ENCODE measurements around the gene ABCB8. TPM values are rescaled to one million over a fixed set of nuclear protein-coding genes. Genes with fewer than 3 reads are reported as not detected.
A peak's percentile ranks its signal among the peaks of the same experiment; 100 is the strongest.

Gene ABCB8
- polyA plus RNA-seq, 5 donors, result 17.6 to 29.3 (median 24.9) TPM

- no peak for DNase-seq
Observed at GRCh38 chr7:151069841-151070573, 41.8 kb downstream of the ABCB8 start.

GRCh38 chr7:151070574-151070960 is 42.3 kb downstream of the ABCB8 start:
- DNase-seq, result no peak

DNA sequence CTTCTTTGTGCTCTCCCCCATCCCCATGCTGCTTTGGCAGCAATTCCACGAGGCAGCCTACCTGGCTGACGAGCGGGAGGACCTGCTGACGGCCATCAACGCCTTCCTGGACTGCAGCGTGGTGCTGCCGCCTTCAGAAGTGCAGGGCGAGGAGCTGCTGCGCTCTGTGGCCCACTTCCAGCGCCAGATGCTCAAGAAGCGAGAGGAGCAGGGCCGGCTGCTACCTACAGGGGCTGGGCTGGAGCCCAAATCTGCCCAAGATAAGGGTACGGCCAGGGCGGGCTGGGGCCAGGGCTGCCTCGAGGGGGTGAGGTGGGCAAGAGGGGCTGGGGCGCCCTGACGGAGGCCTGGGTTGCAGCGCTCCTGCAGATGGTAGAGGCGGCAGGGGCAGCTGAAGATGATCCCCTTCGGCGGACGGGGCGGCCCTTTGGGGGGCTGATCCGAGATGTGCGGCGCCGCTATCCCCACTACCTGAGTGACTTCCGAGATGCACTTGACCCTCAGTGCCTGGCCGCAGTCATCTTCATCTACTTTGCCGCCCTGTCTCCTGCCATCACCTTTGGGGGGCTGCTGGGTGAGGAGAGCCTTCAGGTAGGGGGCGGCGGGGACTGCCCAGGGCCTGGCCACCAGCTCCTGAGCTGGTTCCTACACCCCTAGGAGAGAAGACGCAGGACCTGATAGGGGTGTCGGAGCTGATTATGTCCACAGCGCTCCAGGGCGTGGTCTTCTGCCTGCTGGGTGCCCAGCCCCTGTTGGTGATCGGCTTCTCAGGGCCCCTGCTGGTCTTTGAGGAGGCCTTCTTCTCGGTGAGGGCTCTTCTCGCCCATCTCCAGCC is 43.0 kb downstream of the ABCB8 start:
- no peak for DNase-seq

GRCh38 chr7:151073990-151074389 is 45.7 kb downstream of the ABCB8 start:
- no peak for DNase-seq

DNA sequence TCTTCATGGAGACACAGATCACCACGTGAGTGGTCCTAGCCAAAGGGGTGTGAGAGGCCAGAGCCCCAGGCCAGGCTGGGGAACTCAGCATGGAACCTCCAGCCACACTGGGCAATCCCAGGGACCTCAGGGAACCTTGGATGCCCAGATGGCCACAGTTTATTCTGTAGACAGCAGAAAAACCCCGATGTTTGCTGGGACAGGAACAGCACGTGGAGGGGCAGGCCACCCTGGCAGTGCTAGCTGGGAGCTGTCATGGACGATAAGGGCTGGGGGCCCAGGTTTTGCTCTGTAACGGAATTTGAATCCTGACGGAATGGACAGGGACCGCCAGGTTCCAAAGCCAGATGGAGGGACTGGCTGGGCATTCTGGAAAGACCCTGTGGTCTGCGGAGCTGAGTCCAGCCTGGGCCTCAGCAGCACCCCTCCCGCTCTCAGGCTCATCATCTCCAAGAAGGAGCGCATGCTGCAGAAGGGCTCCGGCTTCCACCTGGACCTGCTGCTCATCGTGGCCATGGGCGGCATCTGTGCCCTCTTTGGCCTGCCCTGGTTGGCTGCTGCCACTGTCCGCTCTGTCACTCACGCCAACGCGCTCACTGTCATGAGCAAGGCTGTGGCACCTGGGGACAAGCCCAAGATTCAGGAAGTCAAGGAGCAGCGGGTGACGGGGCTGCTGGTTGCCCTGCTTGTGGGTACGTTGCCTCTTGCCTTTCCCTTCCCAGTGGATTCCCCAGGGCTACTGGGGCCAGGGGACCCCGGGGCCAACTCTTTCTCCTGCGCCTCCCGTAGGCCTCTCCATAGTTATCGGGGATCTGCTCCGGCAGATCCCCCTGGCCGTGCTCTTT is 46.8 kb downstream of the ABCB8 start:
- no peak for DNase-seq

GRCh38 chr7:151075662-151075971 is 47.4 kb downstream of the ABCB8 start:
- DNase-seq, result no peak

DNA sequence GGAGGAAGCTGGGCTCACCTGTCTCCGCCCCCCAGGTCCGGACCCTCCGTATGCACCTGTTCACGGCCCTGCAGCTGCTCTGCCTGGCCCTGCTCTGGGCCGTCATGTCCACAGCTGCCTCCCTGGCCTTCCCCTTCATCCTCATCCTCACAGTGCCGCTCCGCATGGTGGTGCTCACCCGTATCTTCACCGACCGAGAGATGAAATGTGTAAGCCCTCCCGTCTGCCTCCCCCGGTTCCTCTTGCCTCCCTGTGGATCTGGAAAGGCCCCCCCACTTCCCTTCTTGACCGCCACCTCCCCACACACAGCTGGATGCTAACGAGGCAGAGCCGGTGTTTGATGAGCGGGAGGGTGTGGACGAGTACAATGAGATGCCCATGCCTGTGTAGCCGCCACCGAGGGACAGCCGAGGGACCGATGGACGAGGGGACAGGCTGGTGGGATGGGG is 47.8 kb downstream of the ABCB8 start:
- no peak for DNase-seq

DNA sequence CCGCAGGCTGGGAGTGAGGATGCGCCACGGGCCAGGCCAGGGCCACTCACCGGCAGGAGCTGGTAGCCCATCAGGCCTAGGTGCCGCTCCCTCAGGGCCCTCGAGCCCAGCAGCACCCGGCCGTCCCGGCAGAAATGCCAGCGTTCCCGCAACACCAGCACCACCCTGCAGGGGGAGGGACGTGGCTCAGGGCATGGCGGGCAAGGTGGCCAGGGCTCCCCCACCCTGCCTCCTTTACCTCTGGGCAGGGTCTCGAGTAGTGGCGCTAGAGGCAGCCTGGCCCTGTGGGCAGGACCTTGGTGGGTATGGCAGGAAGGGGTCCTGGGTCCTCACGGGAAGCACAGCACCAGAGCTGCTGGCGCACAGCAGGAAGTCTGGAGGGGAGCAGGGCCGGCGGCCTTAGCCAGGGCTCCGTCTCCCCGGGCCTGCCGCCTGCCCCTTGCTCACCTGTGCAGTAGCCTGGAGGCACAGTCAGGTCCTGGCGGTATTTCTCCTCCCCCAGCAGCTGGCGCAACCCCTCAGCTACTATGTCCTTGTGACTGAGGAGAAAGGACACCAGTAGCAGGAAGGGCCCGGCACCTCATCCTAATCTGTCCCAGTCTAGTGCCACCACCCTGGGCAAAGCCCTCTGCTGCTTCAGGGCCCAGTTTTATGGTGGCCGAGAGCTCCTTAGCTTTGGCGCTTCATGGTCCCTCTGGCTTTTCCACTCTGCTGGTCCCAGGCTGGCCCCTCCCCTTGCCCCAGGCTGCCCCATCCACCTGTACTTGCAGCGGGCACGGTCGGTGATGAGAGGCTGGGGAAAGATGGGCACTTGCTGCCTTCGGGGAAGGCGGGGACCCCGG is 48.8 kb downstream of the ABCB8 start:
- no peak for DNase-seq

DNA sequence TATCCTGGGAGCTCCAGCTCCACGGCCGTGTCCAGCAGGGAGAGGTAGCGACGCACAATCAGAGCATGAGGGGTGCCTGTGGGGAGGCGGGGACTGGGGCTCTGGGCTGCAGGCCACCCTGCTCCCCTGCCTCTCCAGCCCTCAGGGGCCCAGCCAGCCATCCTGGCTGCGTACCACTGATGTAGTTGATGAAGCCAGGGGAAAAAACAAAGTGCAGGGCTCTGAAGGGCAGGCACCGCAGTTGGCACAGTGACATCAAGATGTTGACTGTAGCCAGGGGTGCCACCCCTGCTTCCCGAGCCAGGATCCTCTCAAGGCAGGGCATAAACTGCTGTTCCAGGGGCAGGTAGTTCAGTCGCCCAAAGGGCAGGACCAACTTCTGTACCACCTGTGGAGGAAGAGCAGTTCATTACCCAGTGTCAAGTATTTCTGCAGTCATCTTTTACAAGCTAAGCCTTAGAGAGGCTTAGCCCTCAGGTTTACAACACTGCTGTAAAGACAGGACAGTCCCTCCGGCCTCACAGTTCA is 49.5 kb downstream of the ABCB8 start:
- DNase-seq, result no peak

DNA sequence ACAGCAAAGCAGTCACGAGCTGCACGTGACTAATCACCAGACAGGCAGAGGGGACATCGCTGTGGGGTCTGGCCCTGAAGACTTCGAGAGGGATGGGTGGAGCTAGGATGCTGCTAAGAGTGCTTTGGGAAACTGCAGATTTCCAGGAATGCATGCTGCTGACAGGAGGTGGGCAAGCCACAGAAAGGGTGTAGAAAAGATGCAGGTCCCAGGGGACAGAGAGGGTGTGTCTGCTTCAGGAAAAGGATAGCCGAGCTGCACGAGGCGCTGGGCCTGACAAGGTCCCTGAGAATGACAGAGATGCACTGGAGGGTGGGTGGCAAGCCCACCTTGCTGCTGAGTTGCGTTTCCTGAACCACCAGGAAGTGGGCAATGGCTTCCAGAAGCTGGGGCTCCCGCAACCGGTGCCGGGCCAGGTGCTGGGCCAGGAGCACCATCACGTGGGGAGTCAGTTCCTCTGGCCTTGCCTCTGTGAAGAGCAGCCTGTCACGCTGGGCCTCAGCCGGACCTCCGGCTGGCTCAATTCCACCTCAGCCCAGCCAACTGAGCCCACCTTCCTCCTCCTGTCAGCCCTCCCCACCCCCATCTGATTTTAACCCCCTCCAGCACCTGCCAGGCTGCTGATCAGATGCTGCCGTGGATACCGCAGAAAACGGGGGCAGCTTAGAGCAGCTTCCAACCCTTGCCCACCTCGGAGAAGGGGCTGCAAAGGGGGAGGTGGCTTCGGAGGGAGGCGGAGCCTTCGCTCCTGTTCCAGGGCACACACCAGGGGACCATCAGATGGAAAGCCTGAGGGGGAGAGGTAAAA is 50.2 kb downstream of the ABCB8 start:
- DNase-seq, result no peak

DNA sequence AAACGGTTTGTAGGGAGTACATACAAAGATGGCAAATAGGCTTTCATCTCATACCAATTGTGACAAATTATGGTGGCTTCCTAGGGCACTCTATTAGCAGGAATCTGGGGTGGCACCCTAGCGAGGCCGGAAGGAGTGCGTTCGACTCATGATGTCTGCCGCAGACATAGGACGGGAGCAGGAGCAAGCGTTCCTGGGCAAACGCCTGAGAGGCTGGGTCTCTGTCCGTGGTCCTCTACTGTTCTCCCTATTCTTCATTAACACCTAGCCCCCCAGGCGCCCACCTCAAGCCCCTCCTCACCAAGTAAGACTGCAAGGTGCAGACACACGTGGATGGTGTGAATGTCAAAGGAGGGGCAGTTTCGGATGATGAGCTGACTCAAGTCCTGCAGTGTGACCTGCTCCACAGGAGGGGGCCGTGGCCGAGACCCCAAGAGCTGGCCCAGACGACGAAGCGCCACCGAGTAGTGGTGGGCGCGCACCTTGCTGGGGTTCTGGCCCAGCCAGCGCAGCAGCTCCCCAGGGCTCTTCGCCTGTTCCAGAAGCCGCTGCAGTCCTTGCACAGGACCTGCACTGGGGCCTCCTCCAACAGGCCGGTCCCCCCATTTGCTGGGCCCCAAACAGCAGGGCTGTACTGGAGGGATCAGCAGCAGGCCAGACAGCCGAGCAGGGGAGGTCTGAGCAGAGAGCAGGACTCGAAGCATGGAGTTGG is 51.1 kb downstream of the ABCB8 start:
- DNase-seq, result no peak

DNA sequence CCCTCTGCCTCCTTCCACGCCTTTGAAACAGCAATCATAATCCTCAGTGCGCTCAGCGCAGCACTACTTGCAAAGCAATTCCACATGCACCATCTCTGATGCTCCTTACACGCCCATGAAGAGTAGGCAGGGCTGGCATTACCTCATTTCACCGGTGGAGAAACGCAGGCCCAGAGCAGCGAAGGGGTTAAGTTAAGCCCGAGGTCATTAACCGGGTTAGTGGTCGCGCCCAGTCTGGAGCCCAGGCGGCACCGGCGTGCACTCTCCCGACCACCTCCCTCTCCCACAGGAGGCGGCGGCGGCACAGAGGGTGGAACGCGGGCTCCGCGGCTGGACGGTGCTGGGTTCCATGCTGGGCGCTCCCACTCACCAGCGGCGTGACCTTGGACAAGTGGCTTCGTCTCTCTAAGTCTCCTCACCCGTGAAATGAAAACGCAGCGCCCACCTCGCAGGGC is 51.8 kb downstream of the ABCB8 start:
- no peak for DNase-seq

GRCh38 chr7:151080522-151081169 is 52.4 kb downstream of the ABCB8 start, which contains the start of gene FASTK:
Gene FASTK, minus strand, starts transcription at chr7:151080809. Its CDS starts 43 bp downstream, at chr7:151080766.
- peak; percentile 88 to 90 for DNase-seq

GRCh38 chr7:151081170-151082101 is 53.2 kb downstream of the ABCB8 start:
- DNase-seq, result no peak

DNA sequence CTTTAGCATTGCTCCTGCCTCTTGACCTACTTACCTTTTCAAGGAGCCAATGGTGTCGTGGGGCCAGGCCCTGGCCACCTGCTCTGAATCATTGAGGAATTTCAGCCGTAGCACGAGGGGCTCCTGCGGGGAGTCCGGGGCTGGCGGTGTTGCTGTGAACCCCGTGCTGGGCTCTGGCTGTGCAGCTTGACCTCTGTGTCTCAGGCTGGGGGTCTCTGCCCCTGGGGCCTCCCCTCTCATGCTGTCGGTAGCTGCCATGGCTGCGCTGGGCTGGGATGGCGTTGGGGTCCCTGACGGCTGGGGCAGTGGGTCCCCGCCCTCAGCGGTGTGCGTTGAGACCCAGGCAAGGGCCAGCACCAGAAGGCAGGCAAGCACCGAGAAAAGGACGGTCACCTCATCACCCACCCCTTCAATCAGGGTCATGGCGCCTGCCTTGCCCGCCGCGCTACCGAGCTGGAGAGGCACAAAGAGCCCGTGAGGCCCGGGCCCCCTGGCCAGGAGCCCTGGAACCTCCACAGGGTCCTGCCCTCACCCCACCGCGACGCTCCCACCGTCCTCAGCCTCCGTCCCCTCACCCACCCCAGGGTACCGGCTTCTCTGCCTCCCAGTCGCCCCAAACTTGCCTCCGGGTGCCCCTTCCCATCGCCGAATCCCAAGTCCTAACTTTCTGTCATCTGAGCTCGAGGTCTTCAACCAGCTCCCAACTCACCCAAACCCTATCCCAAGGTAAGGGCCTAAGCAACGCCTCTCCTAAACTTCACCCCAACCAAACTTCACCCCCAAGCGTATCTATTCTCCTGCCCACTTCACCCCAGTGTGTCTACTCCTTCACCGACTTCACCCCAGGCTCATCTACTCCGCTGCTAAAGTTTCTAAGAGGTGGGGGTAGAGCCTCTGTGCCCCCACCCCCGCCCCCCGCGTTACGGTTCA is 54.2 kb downstream of the ABCB8 start:
- DNase-seq, result no peak

DNA sequence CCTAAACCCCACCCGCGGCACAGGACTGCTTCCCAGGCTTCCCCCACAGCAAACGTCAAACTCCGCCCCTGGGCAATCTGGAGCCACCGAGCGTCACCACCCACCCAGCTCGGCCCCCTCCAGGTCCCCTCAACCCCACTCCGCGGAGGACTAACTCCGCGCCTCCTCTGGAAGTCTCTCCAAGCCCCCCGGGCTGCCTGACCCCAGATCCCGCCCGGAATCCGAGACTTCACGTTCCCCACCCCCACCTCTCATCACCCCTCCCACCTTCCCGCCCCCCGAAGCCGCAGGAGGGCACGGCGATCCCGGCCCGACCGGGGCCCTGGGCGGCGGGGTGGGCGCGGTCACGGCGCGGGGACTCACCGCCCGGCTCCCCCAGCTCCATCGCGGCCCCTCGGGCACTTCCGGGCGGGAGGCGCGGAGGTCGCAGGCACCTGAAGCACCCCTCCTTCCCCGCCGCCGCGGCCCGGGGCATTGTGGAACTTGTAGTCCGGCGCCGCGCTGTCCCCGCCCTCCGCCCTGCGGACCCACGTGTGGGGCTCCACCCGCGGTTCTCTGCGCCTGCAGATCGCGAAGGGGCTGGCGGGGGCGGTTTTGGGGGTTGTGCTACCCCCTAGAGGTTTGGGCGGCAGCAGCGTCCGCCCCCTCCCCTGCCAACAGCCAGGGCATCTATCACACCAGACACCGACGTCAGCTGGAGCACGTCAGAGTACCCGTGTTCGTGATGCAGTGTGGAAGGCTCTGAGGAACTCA is 55.0 kb downstream of the ABCB8 start, which contains the start of gene TMUB1:
TMUB1 (minus strand) TSS at position 423 of the 753 bp plus-strand sequence. CDS start 930 bp downstream, outside the sequence.
- DNase-seq, result no peak

Data from right lung (tissue), 5 donors.